Embryonic facial prominence (tissue), 1 donor: ENCODE measurements around the gene KCNMA1.
A peak's percentile ranks its signal among the peaks of the same experiment; 100 is the strongest.

Experiments
- DNase-seq: peaks from one replicate; pipeline ENCODE4 v3.0.0-alpha.2; 2016; ENCODE audit errors: extremely low spot score

Gene KCNMA1

GRCh38 chr10:77186936-77187335, 450.7 kb downstream of the KCNMA1 start:
- no peak for DNase-seq

GRCh38 chr10:77185696-77186095, 451.9 kb downstream of the KCNMA1 start:
- no peak for DNase-seq

- DNase-seq, result no peak
These were observed 454.8 kb downstream of the KCNMA1 start for GRCh38 chr10:77182803-77183202.

DNA sequence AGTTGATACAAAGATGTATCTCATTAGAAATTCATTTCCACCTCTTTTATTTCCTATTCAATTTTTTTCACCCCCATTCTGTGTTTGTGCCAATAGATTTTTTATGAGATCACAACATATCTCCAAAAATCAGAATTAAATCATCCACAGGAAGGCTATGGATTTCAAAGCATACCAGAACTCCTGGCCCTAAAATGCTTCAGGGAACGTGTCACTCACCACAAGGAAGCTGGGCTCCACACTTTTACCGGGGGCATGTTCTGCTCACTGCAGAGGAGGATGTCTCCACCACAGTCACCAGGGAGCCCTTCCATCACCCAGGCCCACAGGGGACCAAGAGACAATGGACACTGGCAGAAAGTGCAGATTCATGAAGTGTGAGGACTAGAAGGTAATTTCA, 456.8 kb downstream of the KCNMA1 start:
- no peak for DNase-seq

DNA sequence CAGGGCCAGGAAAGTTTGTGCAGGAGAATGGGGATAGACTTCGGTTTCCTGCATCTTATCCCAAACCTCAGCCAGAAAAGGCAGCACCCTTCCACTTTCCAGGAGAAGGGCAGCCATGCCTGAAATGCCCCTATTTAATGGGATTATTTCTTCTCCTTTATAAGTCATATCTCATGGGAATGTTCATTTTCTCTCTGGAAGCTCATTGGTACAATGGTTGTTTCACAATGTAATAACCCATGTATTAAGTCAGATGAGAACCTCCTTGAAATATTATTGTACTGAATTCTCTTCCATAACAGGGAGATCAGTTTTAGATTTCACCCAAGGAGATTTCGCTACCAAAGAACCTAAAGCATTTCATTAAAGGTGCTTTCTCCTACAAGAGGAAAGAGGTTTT, 457.5 kb downstream of the KCNMA1 start:
- DNase-seq, result no peak

DNA sequence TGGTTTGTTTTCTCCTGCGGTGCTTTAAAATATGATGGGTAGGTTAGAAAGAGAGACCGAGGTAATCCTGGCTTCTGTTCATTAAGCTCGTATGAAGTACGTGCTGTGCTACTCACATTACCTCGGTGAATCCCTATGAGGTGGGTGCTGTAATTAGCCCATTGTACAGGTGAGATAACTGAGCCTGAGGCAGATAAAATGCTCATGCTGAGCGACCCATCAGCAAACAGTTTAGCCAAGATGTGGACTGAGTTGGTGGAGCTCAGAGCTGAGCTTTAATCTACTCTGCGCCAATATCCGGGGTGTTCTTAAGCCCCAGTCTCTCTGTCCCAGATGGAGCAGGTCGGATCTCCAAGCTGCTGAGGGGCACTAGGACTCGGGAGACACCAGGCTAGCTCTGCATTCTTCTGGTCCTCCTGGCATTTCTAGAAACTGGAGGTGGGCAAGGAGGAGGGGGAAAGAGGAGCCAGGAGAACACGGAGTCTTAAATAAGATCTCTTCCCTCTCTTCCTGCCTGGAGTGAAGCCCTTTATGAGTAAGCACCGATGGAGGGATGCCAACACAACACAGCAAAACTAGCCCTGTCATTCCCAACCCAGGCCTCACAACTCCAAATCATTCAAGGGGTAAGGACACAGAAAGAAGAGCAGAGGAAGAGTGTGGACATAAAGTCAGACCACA, 458.5 kb downstream of the KCNMA1 start:
- DNase-seq, result no peak

- DNase-seq, result no peak
These were observed 460.0 kb downstream of the KCNMA1 start for GRCh38 chr10:77177589-77177988.

DNA sequence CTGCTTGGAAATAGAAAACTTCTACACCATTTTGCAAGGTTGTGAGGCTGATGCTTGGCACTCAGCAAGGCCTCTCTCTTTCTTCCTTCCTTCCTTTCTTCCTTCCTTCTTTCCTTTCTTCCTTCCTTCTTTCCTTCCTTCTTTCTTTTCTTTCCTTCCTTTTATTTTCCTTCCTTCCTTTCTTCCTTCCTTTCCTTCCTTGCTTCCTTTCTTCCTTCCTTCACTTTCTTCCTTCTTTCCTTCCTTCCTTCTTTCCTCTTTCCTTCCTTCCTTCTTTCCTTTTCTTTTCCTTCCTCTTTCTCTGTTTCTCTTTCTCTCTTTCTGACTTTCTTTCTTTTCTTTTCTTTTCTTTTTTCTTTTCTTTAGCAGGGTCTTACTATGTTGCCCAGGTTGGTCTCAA, 460.4 kb downstream of the KCNMA1 start:
- no peak for DNase-seq

GRCh38 chr10:77176232-77176631, 461.4 kb downstream of the KCNMA1 start:
- DNase-seq, result no peak

DNA sequence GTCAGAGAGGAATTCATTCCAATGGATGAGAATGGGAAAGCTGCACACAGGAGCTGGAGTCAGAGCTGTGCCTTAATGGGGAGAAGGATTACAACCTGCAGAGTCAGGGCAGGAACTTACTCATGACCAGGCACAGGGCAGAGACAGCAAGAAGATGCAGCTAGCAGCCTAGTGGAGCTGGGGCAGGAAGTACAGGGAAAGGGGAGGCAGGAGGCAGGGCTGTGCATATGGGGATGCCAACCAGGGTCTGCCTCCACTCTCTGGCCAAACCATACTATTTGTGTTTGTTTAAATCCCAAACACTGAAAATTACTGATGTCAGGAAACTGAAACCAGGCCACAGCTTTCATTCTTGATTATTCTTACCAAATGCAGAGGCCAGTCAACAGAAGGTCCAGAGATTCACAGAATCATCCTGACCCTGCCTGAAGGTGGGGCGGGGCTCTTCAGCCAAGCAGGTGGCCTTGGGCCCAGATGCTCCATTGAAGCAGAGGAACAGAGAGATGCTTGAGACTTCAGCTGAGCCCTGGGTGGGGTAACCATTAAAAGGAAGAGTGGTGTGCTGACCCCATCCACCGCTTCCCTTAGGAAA, 461.9 kb downstream of the KCNMA1 start:
- DNase-seq, result no peak

DNA sequence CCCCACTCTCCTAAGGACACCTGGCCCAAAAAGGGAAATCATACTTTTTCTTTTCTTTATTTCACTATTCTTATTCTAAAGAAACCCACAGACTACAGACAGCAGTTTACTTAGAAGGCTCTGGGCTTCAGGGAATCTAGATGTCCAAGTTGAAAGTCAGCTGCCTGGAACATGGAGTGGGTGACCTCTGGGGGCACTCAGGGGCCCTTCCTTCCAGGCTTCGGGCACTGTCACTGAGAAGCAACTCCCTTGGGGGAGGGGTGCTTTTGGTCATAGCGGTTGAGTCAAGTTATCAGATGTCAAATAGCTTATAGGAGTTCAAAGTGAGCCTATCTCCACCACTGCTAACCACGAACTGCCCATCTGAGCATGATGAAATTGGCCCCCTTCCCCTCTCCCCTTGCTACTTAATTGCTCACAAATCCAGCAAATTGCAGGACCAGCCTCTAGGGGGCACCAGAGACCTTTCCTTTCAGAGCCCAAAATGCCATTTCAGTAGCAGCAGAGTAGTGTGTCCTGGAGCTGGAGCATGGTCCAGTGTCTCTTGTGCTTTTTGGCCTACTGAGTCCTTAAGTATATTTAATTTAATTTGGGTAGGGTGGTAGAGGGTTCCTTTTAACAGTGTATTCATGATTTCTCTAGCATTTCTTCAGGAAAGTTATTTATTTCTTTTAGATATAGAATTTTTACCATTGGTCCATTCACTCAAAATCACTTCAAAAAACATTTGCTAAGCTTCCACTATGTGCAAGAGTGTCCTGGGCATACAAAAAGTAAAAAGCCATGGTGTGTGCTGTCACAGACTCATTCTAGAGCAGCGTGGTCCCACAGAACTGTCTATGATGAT, 463.8 kb downstream of the KCNMA1 start:
- DNase-seq, result peak; percentile 60

DNA sequence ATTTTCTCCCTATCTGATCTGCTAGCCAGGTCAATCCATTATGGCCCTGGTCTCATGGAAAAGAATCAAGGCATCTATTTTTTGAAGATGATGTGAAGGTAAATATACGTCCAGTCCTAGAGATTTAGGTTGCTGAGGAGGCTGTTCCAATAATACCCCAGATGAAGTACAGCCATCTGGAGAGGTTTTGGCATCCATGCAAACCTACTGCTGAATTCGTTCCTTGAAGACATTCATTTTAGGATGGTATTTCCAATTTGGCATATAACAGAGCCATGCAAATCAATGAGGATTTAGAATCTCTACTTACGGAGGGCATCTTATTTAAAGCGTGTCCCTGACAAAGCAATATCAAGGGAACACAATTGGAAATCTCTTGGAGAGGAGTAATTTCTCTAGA, 465.5 kb downstream of the KCNMA1 start:
- no peak for DNase-seq

GRCh38 chr10:77168861-77169260, 468.7 kb downstream of the KCNMA1 start:
- DNase-seq, result no peak

GRCh38 chr10:77168161-77168560, 469.4 kb downstream of the KCNMA1 start:
- no peak for DNase-seq

- DNase-seq, result peak; percentile 37
These were observed 472.0 kb downstream of the KCNMA1 start for GRCh38 chr10:77165445-77166208.

DNA sequence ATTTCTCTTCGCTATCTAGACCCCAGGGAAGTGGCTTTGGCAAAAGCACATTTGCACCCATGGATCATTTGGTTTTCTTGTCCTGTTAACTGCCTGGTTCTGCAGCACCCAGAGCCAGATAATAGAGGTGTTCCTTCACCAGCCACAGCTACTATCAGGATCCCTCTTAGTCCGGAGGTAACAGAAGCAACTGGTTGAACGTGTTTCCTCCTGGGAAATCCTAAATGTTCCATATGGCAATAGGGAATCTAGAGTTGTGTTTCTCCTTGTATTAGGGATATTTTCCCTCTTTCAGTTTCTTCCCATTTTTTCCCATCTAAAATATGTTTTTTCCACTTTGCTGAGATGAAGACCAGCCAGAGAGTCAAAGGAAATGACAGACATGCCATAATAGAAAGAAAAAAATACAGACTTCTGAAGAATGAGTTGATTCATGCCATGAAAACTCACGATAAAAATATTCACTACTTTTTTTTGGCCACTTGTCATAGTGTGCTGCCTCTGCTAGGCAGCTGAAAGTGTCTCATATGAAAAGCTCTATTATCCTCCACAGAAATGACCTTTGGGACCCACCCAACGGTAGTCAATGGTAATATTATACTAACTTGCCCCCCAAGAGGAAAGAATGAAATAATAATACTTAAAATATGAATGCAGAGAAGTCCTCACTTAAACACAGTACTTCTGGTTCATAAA, 472.8 kb downstream of the KCNMA1 start:
- DNase-seq, result no peak

- no peak for DNase-seq
These were observed 473.8 kb downstream of the KCNMA1 start for GRCh38 chr10:77163670-77164348.

DNA sequence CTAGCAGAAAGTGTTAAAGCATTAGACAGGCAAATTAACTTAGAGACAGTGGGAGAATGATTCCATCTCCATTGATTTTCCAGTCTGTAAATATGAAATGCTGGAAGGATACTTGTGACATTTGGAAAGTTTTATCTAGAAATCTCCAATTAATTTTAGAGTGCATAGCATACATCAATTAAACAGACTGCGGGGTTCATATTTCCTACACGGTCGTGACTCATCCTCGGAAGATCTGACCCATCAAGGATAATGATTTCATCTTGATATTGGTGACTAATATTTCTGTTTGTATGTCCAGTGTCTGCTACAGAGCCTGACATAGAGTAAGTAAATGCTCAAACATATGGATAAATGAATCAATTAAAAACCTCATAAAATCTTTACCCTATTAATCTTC, 474.9 kb downstream of the KCNMA1 start:
- DNase-seq, result no peak

DNA sequence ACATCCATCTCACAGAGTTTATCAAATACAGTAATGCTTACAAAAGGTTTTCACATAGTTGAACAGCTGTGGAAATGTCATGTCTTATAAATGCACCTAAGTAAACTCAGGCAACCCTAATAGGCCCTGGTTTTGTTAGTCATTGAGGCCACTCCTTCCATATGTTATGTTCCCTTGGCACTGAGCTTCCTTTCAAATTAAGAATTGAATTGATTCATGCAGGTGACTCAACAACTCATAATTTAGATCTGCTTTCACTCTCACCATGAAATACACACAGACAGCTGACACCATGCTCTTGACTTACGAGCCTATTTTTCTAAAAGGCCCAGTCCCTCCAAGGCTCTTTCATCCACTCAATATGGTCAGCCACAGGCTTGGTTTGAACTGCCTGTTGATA, 476.9 kb downstream of the KCNMA1 start:
- no peak for DNase-seq

DNA sequence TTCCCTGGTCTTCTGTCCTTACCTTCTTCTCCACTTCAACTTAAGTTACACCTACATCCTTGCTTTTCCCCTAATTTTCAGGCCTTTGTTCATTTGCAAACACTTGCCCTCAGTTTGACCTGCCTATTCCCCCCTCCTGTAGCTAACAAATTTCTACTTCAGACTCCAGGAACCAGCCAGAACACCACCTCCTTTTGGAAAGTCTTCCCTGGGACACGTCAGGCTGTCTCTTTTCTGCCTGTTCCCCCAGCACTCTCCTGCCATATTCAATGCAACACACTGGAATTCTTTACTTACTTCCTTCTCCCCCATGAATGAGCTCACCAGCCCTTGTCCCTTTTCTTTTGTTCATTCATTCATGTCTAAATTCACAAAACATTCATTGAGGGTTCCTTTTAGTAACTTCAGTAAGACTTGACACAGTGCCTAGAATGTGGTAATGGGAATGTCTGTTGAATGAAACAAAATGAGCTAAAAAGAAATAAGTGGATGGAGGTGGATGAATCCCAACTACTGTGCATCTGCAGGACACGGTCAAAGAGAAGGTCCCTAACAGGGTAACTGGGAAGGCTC, 478.0 kb downstream of the KCNMA1 start:
- DNase-seq, result no peak

DNA sequence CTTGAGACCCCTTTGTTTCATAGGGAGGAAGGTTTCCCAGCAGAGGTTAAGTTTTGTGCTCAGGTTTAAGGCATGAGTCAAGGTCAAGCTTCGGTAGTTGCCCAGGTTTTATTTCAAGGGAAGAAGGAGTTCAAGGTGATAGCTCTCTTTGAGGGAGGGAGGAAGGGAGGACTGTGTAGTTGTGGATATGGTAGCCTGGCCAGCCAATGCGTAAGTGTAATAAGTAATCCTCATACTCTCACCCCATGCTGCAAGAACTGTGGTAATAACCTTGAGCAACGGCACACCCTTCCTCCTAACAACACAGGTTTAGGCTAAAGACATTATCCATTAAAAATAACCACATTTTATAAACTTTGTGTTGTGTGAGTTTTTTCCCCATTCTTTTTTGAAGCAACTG, 478.9 kb downstream of the KCNMA1 start:
- no peak for DNase-seq
